HCEC 1CT (cell line): ENCODE results near the gene CTTNBP2NL.

Source experiments
- DNase-seq: peaks from one replicate; pipeline ENCODE4 v3.0.0-alpha.2; 2017

Gene CTTNBP2NL

DNA sequence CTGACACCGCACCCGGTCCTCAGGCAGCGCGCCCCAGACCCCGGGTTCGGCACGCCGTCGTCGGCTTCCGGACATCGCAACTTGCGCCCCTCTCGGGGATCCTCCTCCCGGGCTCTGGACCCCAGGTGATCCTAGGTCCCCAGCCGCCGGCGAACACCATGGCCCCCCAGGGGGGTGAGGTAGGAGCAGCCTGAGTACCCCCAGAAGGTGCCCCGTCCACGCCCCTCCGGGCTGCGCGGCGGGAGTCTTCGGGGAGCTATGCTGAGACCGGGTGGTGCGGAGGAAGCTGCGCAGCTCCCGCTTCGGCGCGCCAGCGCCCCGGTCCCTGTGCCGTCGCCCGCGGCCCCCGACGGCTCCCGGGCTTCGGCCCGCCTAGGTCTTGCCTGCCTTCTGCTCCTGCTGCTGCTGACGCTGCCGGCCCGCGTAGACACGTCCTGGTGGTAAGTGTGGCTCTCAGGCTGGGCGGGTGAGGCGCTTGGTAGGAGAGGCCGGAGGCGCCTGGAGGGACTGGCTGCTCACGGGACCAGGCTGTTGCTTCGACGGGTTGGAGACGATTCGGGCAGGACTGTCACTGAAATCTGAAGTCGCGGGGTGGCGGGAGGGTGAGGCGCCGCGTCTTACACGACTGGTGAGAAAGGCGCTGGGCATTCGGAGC lies 113.1 kb downstream of the CTTNBP2NL start:
- no peak for DNase-seq

- no peak for DNase-seq
Measured at GRCh38 chr1:112509660-112510178, 113.7 kb downstream of the CTTNBP2NL start.

- no peak for DNase-seq
Measured at GRCh38 chr1:112510340-112510739, 114.3 kb downstream of the CTTNBP2NL start.
